GM19452 (cell line): ENCODE results near the gene UBE2L5.

Source experiments
- ATAC-seq: cut with Tn5 transposase; IDR thresholded peaks from one replicate; pipeline ENCODE4 v1.9.1; 2021; ENCODE audit not compliant: unreplicated experiment

UBE2L5 gene

DNA sequence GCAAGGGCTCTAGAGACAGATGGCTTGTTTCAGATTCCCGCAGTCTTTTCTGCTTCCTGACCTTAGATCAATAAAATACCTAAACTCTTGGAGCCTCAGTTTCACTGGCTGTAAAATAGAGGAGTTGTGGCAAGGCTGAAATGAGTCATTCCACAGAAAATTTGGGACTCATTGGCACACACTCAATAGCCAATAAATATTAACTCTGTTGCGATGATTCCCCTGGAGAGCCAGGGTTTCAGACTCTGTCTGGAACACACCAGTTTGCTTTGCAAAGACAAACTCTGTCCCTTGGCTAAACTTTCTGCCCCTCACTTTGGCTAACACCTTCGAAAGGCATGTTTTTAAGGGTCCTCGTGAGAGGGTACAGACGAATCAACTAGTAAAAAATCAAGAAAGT, 18.1 kb upstream of the UBE2L5 start:
- no peak for ATAC-seq

DNA sequence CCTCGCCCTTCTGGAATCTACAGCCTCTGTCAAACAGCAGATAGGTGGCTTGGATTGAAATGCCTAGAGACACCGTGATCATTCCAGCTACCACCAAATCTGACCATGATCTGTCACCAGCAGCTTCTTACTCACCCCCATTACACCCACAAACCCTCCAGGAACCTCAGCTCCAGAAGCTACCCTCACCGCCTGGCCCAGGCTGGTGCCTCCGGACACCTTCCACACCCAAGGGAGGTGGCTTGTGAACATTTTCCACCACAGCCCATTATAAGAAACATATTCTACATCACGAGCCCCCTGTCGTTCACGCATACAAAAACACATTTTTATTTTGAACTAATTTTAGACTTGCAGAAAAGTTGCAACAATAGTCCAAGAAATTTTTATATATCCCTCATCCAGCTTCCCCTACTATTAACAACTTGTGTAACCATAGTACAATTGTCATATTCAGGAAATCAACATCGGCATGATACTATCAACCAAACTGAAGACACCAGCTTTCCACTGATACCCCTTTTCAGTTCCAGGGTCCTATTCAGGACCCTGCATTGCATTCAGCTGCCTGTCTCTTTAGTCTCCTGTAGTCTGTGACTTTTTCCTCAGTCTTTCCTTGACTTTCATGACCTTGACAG, 15.4 kb upstream of the UBE2L5 start:
- ATAC-seq: no peak

DNA sequence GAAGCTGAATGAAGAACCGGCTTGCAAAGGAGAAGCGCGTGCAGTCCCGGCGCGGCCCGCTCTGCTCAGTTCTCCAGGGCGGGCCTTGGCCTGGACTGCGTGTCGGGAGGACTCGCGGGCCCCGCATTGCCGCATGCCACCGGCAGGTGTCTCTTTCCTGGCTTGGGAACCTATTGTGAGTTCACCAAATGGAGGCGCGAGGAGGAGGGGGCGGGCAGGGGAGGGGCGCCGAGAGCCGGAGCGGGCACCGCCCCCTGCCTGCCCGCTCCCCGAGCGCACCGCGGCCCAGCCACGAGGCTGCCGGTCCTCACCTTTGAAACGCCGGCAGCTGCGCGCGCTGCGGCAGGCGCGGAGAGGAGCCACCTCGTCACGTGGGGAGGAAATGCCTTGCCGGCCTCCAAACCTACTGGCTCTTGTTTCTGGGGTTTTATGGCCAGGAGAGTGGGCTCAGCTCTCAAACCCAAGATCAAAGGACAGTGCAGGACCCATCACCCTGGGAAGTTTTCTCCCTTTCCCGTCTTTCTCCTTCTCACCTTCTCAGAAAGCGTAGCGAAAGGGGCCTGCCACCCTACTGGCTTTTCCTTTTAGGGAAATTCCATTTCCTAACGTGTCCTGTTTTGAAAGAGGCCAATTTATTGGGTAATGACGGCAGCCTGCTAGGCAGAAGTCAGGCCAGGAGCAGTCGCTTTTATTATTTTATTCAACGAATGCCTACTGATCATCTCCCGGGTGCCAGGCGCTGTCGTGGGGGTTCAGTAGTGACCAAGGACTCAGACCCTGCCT, 13.8 kb upstream of the UBE2L5 start:
- ATAC-seq: peak; percentile 92

DNA sequence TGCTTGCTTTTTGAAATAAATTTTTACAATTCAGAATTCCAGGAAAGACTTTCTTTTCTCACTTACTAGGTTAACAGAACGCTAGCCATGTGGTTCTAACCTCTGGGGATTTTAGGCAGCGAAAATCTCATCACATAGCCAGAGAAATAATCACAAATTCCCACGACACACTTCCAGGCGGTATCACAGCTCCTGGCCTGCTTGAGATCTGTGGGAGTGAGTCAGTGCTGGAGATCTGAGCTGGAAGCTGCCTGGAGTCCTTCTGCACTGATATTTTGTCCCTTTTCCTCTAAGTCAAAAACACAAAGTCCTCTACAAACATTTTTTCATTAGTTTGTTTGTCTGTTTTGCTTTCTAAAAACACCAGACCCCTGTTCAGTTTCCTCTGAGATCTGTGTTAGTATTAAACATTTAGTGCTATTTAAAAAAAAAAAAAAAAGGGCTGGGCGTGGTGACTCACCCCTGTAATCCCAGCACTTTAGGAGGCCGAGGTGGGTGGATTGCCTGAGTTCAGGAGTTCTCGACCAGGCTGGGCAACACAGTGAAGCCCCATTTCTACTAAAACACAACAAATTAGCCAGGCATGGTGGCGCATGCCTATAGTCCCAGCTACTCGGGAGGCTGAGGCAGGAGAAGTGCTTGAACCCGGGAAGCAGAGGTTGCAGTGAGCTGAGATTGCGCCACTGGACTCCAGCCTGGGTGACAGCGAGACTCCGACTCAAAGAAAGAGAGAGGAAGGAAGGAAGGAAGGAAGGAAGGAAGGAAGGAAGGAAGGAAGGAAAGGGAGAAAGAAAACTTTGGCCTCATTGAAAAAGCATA, 12.2 kb upstream of the UBE2L5 start:
- no peak for ATAC-seq

- no peak for ATAC-seq
Observed at GRCh38 chr13:30410705-30411125, 11.6 kb upstream of the UBE2L5 start.

DNA sequence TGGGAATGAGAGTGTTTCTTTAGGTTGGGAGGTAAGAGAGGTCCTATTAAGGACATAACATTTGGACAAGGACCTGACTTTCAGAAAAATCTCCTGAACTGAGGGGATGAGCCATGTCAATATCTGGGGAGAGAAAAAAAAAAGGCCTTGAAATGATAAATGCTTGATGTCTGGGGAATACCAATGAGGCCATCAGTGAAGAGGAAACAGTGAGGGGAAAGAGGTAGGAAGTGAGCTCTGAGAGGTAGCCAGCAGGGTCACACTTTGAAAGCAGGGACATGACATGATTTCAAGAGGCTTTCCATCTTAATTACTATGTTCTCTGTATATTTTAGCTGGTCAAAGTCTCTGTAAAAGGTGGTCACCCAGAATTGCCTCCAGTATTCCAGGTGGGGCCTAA, 9.9 kb upstream of the UBE2L5 start:
- ATAC-seq: no peak

DNA sequence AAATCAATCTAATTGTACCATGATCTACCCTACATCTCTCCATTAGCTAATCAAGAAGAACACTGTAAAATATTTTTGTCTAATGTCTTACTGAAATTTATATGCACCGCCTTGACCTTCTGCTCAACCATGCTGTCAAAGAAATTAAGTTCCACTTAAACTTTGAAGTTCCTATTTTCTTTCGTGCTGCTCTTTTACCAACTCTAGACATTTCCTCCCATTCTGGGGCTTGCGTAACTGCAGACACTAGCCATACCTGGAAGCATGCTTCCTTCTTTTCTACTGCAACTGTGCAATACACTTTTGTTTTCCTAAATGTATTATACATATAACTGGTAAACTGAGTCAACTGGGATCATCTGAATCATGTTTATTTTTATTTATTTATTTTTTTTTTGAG, 8.5 kb upstream of the UBE2L5 start:
- ATAC-seq: no peak

DNA sequence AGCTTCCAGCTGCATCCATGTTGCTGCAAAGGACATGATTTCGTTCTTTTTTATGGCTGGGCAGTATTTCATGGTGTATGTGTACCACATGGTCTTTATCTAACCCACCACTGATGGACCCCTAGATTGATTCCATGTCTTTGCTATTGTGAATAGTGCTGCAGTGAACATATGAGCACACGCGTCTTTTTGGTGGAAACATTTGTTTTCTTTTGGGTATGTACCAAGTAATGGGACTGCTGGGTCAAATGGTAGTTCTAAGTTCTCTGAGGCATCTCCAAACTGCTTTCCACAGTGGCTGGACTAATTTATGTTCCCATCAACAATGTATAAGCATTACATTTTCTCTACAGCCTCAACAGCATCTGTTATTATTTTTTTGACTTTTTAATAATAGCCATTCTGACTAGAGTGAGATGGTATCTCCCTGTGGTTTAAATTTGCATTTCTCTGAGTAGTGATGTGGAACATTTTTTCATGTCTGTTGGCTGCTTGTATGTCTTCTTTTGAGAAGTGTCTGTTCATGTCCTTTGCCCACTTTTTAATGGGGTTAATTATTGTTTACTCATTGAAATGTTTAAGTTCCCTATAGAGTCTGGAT, 6.8 kb upstream of the UBE2L5 start:
- ATAC-seq: peak; percentile 86

DNA sequence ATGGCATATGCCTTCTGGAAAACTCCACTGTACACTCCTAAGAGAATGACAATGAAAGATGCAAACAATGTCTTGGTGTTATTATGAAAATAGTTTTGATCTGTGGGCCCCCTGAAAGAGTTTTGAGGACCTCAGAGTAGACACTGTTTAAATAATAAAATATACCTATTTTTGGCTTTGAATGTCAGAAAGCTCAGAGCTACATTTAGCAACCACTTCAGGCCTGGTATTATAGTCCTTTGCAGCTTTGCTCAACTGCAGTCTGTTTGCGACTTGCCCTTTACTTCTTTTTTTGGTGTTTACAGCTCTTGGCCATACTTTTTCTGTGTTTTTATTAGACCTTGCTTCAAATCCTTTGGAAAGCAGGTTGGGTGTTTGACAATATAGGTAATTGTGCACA, 5.8 kb upstream of the UBE2L5 start:
- ATAC-seq: no peak

- no peak for ATAC-seq
Observed at GRCh38 chr13:30418075-30418716, 4.1 kb upstream of the UBE2L5 start.

DNA sequence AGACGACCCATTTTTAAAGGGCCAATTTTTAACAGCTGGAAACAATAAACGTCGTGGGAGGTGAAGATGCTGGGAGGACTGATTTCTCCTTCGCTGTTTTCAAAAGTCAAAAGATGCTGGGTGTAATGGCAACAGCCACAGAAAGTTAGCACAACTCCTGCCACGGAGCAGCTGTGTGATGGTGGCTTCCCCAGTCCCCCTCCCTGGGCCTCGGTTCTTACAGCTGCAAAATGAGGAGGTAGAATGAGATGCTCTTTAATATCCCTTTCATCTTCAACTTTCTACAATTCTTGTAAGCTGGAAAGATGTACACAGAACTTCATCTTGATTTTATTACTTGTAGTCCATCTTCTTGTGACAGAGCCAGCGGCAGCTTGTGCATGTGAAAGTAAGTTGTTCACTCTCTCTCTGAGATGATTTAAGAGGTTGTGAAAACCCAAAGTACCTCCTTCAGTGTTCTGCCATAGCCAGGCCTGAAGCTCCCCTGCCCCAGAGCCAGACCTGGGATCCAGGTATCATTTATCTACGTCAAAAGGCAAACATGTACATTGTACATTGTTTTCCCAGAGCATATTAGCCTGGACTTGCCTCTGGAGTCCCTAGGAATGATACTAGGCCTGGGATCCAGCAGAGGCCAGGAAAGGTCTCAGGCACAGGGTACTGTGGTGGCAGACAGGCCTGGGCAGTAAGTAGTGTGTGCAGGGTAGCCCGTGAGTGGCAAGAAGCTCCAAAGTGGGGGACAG, 3.4 kb upstream of the UBE2L5 start:
- no peak for ATAC-seq

- no peak for ATAC-seq
Observed at GRCh38 chr13:30421093-30422053, 920 bp upstream of the UBE2L5 start.

- no peak for ATAC-seq
Observed at GRCh38 chr13:30423891-30424290, 1.6 kb downstream of the UBE2L5 start.

DNA sequence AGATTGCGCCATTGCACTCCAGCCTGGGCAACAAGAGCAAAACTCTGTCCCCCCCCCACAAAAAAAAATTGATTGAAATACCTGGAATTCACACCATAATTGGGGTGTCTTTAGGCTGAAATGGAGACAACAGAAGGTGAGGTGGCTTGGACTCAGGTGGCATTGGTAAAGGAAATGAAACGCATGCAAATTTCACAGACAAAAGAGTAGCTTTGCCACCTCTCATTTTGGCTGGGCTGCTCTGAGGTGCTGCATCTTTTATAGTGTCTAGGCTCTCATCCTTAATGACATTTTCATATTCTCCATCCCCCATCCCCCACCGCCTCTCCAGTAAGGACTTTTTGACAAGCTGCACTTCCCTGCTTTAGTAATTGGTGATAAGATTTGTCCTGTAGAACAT, 6.9 kb downstream of the UBE2L5 start:
- ATAC-seq: no peak

GRCh38 chr13:30429721-30430694, 7.7 kb downstream of the UBE2L5 start:
- peak; percentile 62 for ATAC-seq

DNA sequence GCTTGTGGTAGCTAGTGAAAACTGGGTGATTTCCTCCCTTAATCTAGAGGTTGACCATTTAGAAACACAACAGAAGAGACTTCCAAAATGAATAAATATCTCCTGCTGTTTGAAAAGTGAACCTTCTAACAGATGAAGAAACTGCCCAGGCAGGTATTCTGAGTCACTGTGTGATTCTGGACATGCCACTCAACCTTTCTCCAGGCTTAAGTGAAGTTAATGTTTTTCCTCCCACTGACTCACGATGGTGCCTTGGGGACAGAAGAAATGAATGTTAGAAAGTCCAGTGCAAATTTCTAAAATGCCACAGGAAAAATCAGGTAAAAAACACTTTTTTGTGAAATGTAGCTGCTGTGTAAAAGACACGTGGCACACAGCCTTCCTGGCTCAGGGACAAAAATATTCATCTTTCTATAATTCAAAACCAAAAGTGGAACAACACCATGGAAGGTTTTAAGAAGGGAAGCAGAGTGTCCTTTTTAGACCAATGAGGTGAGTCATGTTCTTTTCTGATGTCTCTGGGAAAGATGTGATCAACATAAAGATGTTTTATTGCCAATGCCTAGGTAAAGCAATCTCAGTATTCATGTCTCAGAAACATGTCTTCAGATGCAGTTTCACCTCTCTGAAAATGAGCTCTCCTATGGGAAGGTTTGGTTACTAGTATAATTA, 9.1 kb downstream of the UBE2L5 start:
- no peak for ATAC-seq

GRCh38 chr13:30435911-30436451, 13.7 kb downstream of the UBE2L5 start:
- no peak for ATAC-seq
